HCT116 (cell line): Measurements from ENCODE around the gene SLC25A1. TPM values are rescaled to one million over a fixed set of nuclear protein-coding genes. Genes with fewer than 3 reads are reported as not detected.

Experiments used
- ATAC-seq: fragments of 200-7000 bp; cut with Tn5 transposase; 2 replicates; pipeline ENCODE4 v1.9.1; 2020; ENCODE audit warnings: mild to moderate bottlenecking, moderate library complexity
- BruUV-seq: library from RNA; stranded (reverse); fragments of 400-500 nt; replicated peaks from 2 replicates; lab custom pipeline; 2021; lab: Mats Ljungman, UMichigan
- CTCF ChIA-PET: fragments of 300-600 bp; sonication (Branson Sonifier 250); formaldehyde crosslinking; loops from one replicate; lab custom pipeline; 2021; ENCODE audit warnings: antibody characterized with exemption; lab: Charles Lee
- POLR2A ChIA-PET: fragments of 300-600, 350-600 bp; sonication (Branson Sonifier 250); formaldehyde crosslinking; loops from one replicate; lab custom pipeline; 2021; ENCODE audit warnings: antibody characterized with exemption; lab: Charles Lee
- RAD21 ChIA-PET, 2 experiments: fragments of 300-600 bp; sonication (Branson Sonifier 250); formaldehyde crosslinking; loops; one replicate each; lab custom pipeline; 2023; ENCODE audit warnings: low total read pairs in 2 of 2; ENCODE audit not compliant: uncharacterized antibody in 2 of 2, unreplicated experiment in 2 of 2, low non-redundant PET in 1 of 2; lab: Charles Lee
- DNase-seq: peaks from one replicate; pipeline ENCODE4 v3.0.0-alpha.2; 2010; ENCODE audit warnings: low read depth, low spot score
- H2AFZ ChIP-seq: fragments of 200-600 bp; shearing (Covaris generic), sonication (generic); 2 replicates; pipeline ENCODE4 v1.6.1; 2017; ENCODE audit warnings: low read depth, mixed run types, mixed read lengths, antibody characterized with exemption, low read length; ENCODE audit not compliant: poor library complexity, severe bottlenecking
- H3K27ac ChIP-seq: 2 replicates; pipeline ENCODE4 v1.5.1; 2012; ENCODE audit warnings: low read depth, low read length
- H3K27me3 ChIP-seq: fragments of 200-600 bp; sonication (generic); 2 replicates; pipeline ENCODE4 v1.6.1; 2016; ENCODE audit warnings: mixed run types, low read length, mixed read lengths; ENCODE audit not compliant: insufficient read depth
- H3K36me3 ChIP-seq, 2 experiments: fragments of 200-500 bp in 1 of 2; fragments of 200-600 bp in 1 of 2; sonication (Bioruptor generic) in 1 of 2; sonication (generic) in 1 of 2; 2 replicates each; pipeline versions ENCODE4 v1.5.1 to v1.6.1; 2014 to 2016; ENCODE audit warnings: low read length in 2 of 2, inconsistent platforms in 1 of 2, mixed read lengths in 1 of 2, mixed run types in 1 of 2; ENCODE audit not compliant: insufficient read depth in 2 of 2, control insufficient read depth in 1 of 2
- H3K4me1 ChIP-seq, 2 experiments: fragments of 200-600 bp in 1 of 2; sonication (generic) in 1 of 2; 2 replicates each; pipeline versions ENCODE4 v1.5.1 to v1.6.1; 2012 to 2017; ENCODE audit warnings: low read length in 2 of 2, inconsistent platforms in 1 of 2, mild to moderate bottlenecking in 1 of 2, mixed read lengths in 1 of 2, mixed run types in 1 of 2, moderate library complexity in 1 of 2; ENCODE audit not compliant: insufficient read depth in 2 of 2, control insufficient read depth in 1 of 2
- H3K4me2 ChIP-seq: fragments of 200-600 bp; sonication (generic); 2 replicates; pipeline ENCODE4 v1.6.1; 2017; ENCODE audit warnings: mixed run types, low read length, mixed read lengths
- H3K4me3 ChIP-seq, 2 experiments: fragments of 200-600 bp in 1 of 2; sonication (generic) in 1 of 2; replicated peaks in 1 of 2; 2 replicates each; pipeline ENCODE4 v1.5.1; 2011 to 2016; ENCODE audit warnings: low read length in 2 of 2, control low read depth in 1 of 2, low read depth in 1 of 2, mild to moderate bottlenecking in 1 of 2, mixed read lengths in 1 of 2, mixed run types in 1 of 2
- H3K79me2 ChIP-seq: fragments of 200-600 bp; sonication (generic); 2 replicates; pipeline ENCODE4 v1.6.1; 2017; ENCODE audit warnings: mild to moderate bottlenecking, mixed run types, low read length, moderate library complexity, mixed read lengths; ENCODE audit not compliant: insufficient read depth
- H3K9ac ChIP-seq: fragments of 200-600 bp; sonication (generic); 2 replicates; pipeline ENCODE4 v1.6.1; 2016; ENCODE audit warnings: low read length, mixed read lengths
- H3K9me2 ChIP-seq: fragments of 200-600 bp; sonication (generic), shearing (Covaris generic); 2 replicates; pipeline ENCODE4 v1.6.1; 2017; ENCODE audit warnings: mixed run types, mild to moderate bottlenecking, moderate library complexity; ENCODE audit not compliant: insufficient read depth
- H3K9me3 ChIP-seq, 2 experiments: fragments of 200-500 bp in 1 of 2; fragments of 200-600 bp in 1 of 2; sonication (Bioruptor generic) in 1 of 2; sonication (generic) in 1 of 2; 2 replicates each; pipeline ENCODE4 v1.6.1; 2014 to 2017; ENCODE audit warnings: low read length in 2 of 2, mixed read lengths in 2 of 2, inconsistent platforms in 1 of 2, low read depth in 1 of 2, mild to moderate bottlenecking in 1 of 2, mixed run types in 1 of 2, moderate library complexity in 1 of 2; ENCODE audit not compliant: control insufficient read depth in 1 of 2, insufficient read depth in 1 of 2
- H4K20me1 ChIP-seq: fragments of 200-600 bp; sonication (generic), shearing (Covaris generic); 2 replicates; pipeline ENCODE4 v1.6.1; 2017; ENCODE audit warnings: mixed run types, mild to moderate bottlenecking, moderate library complexity; ENCODE audit not compliant: insufficient read depth
- CBX3 ChIP-seq: IDR thresholded peaks from 2 replicates; pipeline ENCODE4 v1.6.1; 2012; ENCODE audit warnings: low read depth
- EGR1 ChIP-seq: IDR thresholded peaks from 2 replicates; pipeline ENCODE4 v1.6.1; 2012; ENCODE audit warnings: low read depth
- ELF1 ChIP-seq: IDR thresholded peaks from 2 replicates; pipeline ENCODE4 v1.6.1; 2012; ENCODE audit warnings: low read depth, borderline replicate concordance
- EZH2 ChIP-seq: fragments of 200-600 bp; sonication (generic); IDR thresholded peaks from 2 replicates; pipeline ENCODE4 v1.6.1; 2017; ENCODE audit warnings: antibody characterized with exemption, mixed run types
- EZH2phosphoT487 ChIP-seq: fragments of 200-600 bp; IDR thresholded peaks from 2 replicates; pipeline ENCODE4 v1.6.1; 2018; ENCODE audit warnings: antibody characterized with exemption, borderline replicate concordance
- JUND ChIP-seq: IDR thresholded peaks from 2 replicates; pipeline ENCODE4 v1.6.1; 2012
- RAD21 ChIP-seq: IDR thresholded peaks from 2 replicates; pipeline ENCODE4 v1.6.1; 2012; ENCODE audit warnings: low read depth, mild to moderate bottlenecking
- SIN3A ChIP-seq: IDR thresholded peaks from 2 replicates; pipeline ENCODE4 v1.6.1; 2012; ENCODE audit warnings: low read depth
- SRF ChIP-seq: IDR thresholded peaks from 2 replicates; pipeline ENCODE4 v1.6.1; 2012; ENCODE audit warnings: low read depth
- TCF7L2 ChIP-seq: IDR thresholded peaks from 2 replicates; pipeline ENCODE4 v1.7.0; 2011; ENCODE audit warnings: borderline replicate concordance, inconsistent platforms; ENCODE audit not compliant: insufficient read depth, insufficient read length; ENCODE audit errors: extremely low read depth
- YY1 ChIP-seq: IDR thresholded peaks from 2 replicates; pipeline ENCODE4 v1.6.1; 2011; ENCODE audit warnings: low read length, low read depth, moderate library complexity, mild to moderate bottlenecking; ENCODE audit not compliant: insufficient replicate concordance; ENCODE audit errors: extremely low read depth
- intact Hi-C: fragments of 100-400 bp; cut with micrococcal nuclease; formaldehyde crosslinking; loops from 2 replicates; pipeline ENCODE4 v1.10.0; 2022
- total RNA-seq: library from RNA; stranded (reverse); gene quantifications from one replicate; pipeline ENCODE4 v1.2.1, GENCODE V29; 2021; ENCODE audit not compliant: unreplicated experiment
- TF ChIP-seq, protein P1 (sequence below): IDR thresholded peaks from 2 replicates; pipeline ENCODE4 v1.6.1; 2012
- TF ChIP-seq, protein P2 (sequence below), 3 experiments: fragments of 200-600 bp in 1 of 3; sonication (generic) in 1 of 3; IDR thresholded peaks in 2 of 3; conservative IDR thresholded peaks in 1 of 3; 2 replicates each; pipeline ENCODE4 v1.5.1; 2012 to 2017; ENCODE audit warnings: low read depth in 2 of 3, low read length in 2 of 3, antibody characterized with exemption in 1 of 3, borderline replicate concordance in 1 of 3, control low read depth in 1 of 3, mild to moderate bottlenecking in 1 of 3, mixed read lengths in 1 of 3, mixed run types in 1 of 3, moderate library complexity in 1 of 3; ENCODE audit not compliant: insufficient read depth in 1 of 3
- TF ChIP-seq, protein P3 (sequence below): IDR thresholded peaks from 2 replicates; pipeline ENCODE4 v1.6.1; 2012; ENCODE audit warnings: low read depth
- TF ChIP-seq, protein P4 (sequence below): IDR thresholded peaks from 2 replicates; pipeline ENCODE4 v1.6.1; 2012

Gene SLC25A1
- total RNA-seq, 1 experiment from 2014 or later, result 146 TPM

DNA sequence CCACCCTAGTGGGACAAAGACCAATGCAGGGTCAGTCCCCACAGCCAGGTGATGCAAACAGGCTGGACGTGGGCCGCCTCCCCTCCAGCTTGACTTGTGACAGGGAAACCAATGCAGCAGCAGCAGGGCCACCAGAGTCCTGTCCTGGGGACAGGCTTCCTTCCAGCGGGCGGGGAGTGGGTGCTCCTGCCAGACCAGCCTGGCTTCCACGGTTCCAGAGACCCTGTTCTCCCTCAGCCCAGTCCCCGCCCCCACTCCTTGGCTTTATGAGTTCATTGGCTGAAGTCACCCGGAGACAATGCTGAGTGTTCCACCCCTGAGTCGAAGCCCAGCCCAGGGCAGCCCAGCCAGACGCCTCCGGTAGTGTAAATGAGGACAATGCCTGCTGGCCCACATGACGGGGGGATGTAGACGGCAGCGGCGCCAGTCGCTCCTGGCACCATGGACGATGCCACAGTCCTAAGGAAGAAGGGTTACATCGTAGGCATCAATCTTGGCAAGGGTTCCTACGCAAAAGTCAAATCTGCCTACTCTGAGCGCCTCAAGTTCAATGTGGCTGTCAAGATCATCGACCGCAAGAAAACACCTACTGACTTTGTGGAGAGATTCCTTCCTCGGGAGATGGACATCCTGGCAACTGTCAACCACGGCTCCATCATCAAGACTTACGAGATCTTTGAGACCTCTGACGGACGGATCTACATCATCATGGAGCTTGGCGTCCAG, 47.4 kb downstream of the SLC25A1 start, which contains the start of gene TSSK2 (continued):
- TF ChIP-seq, protein P1, sequence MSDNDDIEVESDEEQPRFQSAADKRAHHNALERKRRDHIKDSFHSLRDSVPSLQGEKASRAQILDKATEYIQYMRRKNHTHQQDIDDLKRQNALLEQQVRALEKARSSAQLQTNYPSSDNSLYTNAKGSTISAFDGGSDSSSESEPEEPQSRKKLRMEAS, result no peak
- TF ChIP-seq, protein P2, sequence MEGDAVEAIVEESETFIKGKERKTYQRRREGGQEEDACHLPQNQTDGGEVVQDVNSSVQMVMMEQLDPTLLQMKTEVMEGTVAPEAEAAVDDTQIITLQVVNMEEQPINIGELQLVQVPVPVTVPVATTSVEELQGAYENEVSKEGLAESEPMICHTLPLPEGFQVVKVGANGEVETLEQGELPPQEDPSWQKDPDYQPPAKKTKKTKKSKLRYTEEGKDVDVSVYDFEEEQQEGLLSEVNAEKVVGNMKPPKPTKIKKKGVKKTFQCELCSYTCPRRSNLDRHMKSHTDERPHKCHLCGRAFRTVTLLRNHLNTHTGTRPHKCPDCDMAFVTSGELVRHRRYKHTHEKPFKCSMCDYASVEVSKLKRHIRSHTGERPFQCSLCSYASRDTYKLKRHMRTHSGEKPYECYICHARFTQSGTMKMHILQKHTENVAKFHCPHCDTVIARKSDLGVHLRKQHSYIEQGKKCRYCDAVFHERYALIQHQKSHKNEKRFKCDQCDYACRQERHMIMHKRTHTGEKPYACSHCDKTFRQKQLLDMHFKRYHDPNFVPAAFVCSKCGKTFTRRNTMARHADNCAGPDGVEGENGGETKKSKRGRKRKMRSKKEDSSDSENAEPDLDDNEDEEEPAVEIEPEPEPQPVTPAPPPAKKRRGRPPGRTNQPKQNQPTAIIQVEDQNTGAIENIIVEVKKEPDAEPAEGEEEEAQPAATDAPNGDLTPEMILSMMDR (IDR thresholded peaks at IDR 0.05 in 2 of 3, conservative IDR thresholded peaks at IDR 0.05 in 1 of 3; ENCODE audit: borderline replicate concordance in 1 of 3, insufficient read depth in 1 of 3, low read depth in 2 of 3, low read length in 2 of 3), result no peak
- TF ChIP-seq SIN3A, result no peak

DNA sequence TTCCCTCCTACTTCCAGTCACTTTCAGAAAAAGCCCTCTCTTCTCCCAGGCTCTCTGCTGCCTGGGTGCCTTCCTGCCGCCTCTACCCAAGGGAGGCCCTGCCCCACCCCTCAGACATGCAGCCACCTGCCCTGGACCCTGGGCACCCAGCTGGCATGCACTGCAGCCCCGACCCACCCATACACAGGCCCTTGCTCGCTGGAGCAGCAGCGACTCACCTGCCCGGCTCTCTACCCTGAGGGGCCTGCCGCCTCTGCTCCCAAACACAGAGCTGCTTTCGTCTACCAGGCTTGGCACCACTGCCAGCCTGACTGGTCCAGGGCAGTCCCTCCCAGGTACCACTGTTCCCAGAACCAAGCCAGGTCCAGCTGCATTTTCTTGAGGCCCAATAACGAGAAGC, 48.7 kb downstream of the SLC25A1 start:
- H2AFZ ChIP-seq, result no peak overlapping the region
- BruUV-seq, result no TSS peak
- H3K27me3 ChIP-seq, result no peaks in the 10 kb centered on the region
- H4K20me1 ChIP-seq, result no peaks in the 10 kb centered on the region
- no peak overlapping the region for H3K27ac ChIP-seq
- intact Hi-C loops, result no loop called here
- no peaks in the 10 kb centered on the region for H3K79me2 ChIP-seq
- H3K9me3 ChIP-seq, result no peaks in the 10 kb centered on the region
- no peaks in the 10 kb centered on the region for H3K9me2 ChIP-seq
- no peak for ATAC-seq
- no peak overlapping the region for H3K9ac ChIP-seq
- no peaks in the 10 kb centered on the region for H3K4me1 ChIP-seq
- RAD21 ChIA-PET, result no interaction called here
- H3K4me2 ChIP-seq, result no peak overlapping the region
- no peak for DNase-seq
- POLR2A ChIA-PET, result no interaction called here
- peaks cover 2 to 9% of the 10 kb centered on the region in 2 experiments; a peak in 2 of 4 replicates for H3K36me3 ChIP-seq
- H3K4me3 ChIP-seq, result no peak overlapping the region
- CTCF ChIA-PET, result interaction anchor here (1.4 kb wide), 1 partner anchor 15 kb away, joined by 4 read pairs; the partner anchor contains the start of gene ESS2
- TF ChIP-seq ELF1, result no peak
- TF ChIP-seq JUND, result no peak
- no peak for TF ChIP-seq YY1
- TF ChIP-seq EZH2phosphoT487, result no peak
- TF ChIP-seq, protein P2 (IDR thresholded peaks at IDR 0.05 in 2 of 3, conservative IDR thresholded peaks at IDR 0.05 in 1 of 3; ENCODE audit: borderline replicate concordance in 1 of 3, insufficient read depth in 1 of 3, low read depth in 2 of 3, low read length in 2 of 3), result no peak
- no peak for TF ChIP-seq EZH2
- no peak for TF ChIP-seq TCF7L2
- TF ChIP-seq RAD21, result no peak
- TF ChIP-seq, protein P3, sequence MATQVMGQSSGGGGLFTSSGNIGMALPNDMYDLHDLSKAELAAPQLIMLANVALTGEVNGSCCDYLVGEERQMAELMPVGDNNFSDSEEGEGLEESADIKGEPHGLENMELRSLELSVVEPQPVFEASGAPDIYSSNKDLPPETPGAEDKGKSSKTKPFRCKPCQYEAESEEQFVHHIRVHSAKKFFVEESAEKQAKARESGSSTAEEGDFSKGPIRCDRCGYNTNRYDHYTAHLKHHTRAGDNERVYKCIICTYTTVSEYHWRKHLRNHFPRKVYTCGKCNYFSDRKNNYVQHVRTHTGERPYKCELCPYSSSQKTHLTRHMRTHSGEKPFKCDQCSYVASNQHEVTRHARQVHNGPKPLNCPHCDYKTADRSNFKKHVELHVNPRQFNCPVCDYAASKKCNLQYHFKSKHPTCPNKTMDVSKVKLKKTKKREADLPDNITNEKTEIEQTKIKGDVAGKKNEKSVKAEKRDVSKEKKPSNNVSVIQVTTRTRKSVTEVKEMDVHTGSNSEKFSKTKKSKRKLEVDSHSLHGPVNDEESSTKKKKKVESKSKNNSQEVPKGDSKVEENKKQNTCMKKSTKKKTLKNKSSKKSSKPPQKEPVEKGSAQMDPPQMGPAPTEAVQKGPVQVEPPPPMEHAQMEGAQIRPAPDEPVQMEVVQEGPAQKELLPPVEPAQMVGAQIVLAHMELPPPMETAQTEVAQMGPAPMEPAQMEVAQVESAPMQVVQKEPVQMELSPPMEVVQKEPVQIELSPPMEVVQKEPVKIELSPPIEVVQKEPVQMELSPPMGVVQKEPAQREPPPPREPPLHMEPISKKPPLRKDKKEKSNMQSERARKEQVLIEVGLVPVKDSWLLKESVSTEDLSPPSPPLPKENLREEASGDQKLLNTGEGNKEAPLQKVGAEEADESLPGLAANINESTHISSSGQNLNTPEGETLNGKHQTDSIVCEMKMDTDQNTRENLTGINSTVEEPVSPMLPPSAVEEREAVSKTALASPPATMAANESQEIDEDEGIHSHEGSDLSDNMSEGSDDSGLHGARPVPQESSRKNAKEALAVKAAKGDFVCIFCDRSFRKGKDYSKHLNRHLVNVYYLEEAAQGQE, result no peak
- no peak for TF ChIP-seq EGR1
- no peak for TF ChIP-seq CBX3
- TF ChIP-seq SIN3A, result no peak
- TF ChIP-seq, protein P1, result no peak
- TF ChIP-seq, protein P4, sequence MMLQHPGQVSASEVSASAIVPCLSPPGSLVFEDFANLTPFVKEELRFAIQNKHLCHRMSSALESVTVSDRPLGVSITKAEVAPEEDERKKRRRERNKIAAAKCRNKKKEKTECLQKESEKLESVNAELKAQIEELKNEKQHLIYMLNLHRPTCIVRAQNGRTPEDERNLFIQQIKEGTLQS, result no peak
- no peak for TF ChIP-seq SRF
